A549 treated with AZD9567 at 1 μM for 4 hours (cell line): ENCODE measurements around the gene CARMIL1. TPM values are rescaled to one million over a fixed set of nuclear protein-coding genes. Genes with fewer than 3 reads are reported as not detected.

ENCODE experiments used
- total RNA-seq: library from RNA; stranded (reverse); fragments of 200-300 nt; extraction: Qiagen RNA extraction; gene quantifications from 5 replicates; pipeline ENCODE4 v1.2.3, GENCODE V29; 2022; ENCODE audit not compliant: insufficient read depth

The CARMIL1 gene
- total RNA-seq = 6.3 to 10.1 TPM (median 6.6 TPM) in 5 replicates

DNA sequence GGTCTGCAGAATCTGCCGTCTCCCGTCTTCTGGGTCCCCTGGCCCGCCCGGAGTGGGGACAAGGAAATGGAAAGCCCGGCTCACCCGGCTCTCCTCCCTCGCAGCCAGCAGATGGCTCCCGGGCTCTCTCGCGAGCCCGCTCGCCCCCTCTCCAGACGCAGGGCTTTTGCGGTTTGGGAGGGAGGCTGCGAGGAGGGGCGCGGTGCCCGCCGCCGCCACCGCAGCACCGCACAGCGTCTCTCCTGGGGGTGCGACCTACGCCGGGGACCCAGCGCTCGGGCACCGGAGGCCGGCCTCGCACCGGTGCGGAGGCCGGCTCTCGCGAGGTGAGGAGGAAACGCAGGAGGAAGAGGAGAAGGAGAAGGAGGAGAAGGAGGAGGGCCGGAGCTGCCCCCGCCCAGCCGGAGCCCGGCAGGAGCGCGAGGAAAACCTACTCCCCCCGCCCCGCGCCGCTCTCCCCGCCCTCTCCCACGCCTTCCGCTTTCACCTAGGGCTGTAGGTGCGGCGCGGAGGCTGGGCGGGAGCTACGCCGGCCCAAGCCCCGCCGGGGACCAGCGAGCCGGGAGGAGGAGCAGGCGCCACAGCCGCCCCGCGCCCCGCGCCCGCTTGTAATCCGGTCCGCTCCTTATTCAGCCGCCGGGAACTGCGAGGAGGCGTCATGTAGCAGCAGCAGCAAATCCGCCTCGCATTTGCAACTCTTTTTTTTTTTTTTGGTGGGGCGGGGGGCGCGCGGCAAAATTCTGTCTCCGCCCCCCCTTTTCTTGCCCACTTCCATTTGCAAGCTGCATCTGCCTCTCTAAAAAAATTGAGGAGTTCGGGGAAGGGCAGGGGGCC, at the start of gene CARMIL1:
Gene CARMIL1 (plus strand): TSS at position 461 of the 834 bp plus-strand sequence. CDS start 422 bp downstream, outside the sequence.

DNA sequence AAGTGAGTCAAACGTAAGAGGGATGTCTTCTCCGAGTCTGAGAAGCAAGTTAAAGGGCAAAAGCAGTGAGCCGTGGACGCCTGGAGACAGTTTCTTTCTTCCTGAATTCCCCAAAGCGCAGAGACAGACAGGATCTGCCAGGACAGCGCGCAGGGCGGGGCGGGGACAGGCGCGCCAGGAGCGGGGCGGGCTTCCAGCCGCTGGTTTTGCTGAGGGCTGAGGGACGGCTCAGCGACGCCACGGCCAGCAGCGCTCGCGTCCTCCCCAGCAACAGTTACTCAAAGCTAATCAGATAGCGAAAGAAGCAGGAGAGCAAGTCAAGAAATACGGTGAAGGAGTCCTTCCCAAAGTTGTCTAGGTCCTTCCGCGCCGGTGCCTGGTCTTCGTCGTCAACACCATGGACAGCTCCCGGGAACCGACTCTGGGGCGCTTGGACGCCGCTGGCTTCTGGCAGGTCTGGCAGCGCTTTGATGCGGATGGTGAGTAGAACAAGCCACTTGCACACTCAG, 372.9 kb downstream of the CARMIL1 start, which contains the start of gene SCGN:
Gene SCGN (plus strand): TSS at position 209 of the 509 bp plus-strand sequence. CDS start 189 bp downstream, at position 398.

